Measurements from ENCODE around the gene UBASH3A. TPM values are rescaled to one million over a fixed set of nuclear protein-coding genes. Genes with fewer than 3 reads are reported as not detected.
A peak's percentile ranks its signal among the peaks of the same experiment; 100 is the strongest.

Gene UBASH3A
- total RNA-seq, 1 donor from 2014 or later: not detected

- no peak for TF ChIP-seq CTCF (IDR thresholded peaks at IDR 0.05; ENCODE audit: partially characterized antibody, unreplicated experiment)
- H3K4me1 Mint-ChIP-seq (ENCODE audit: low read depth, unreplicated experiment): peaks cover 22% of the 10 kb centered on the region
- no peak for DNase-seq
- H3K9me3 Mint-ChIP-seq (ENCODE audit: unreplicated experiment): peaks cover 9% of the 10 kb centered on the region
- H3K4me3 Mint-ChIP-seq (ENCODE audit: unreplicated experiment): no peak overlapping the region
- no peak overlapping the region for H3K27ac Mint-ChIP-seq (ENCODE audit: unreplicated experiment)
- H3K36me3 Mint-ChIP-seq (ENCODE audit: unreplicated experiment): peaks cover 44% of the 10 kb centered on the region
- H3K27me3 Mint-ChIP-seq (ENCODE audit: unreplicated experiment): peaks cover 8% of the 10 kb centered on the region
Measured at GRCh38 chr21:42358261-42358660, 45.4 kb upstream of the UBASH3A start.

- peaks cover 9% of the 10 kb centered on the region for H3K9me3 Mint-ChIP-seq (ENCODE audit: unreplicated experiment)
- no peak for TF ChIP-seq CTCF (IDR thresholded peaks at IDR 0.05; ENCODE audit: partially characterized antibody, unreplicated experiment)
- no peak overlapping the region for H3K4me3 Mint-ChIP-seq (ENCODE audit: unreplicated experiment)
- H3K36me3 Mint-ChIP-seq (ENCODE audit: unreplicated experiment): peaks cover 38% of the 10 kb centered on the region
- H3K27ac Mint-ChIP-seq (ENCODE audit: unreplicated experiment): no peak overlapping the region
- peaks cover 23% of the 10 kb centered on the region for H3K4me1 Mint-ChIP-seq (ENCODE audit: low read depth, unreplicated experiment)
- no peak for DNase-seq
- peaks cover 7% of the 10 kb centered on the region for H3K27me3 Mint-ChIP-seq (ENCODE audit: unreplicated experiment)
Measured at GRCh38 chr21:42358937-42359336, 44.8 kb upstream of the UBASH3A start.

GRCh38 chr21:42360317-42360716 is 43.4 kb upstream of the UBASH3A start:
- Mint-ChIP-seq H3K4me1 (ENCODE audit: low read depth, unreplicated experiment) (peaks cover 29% of the 10 kb centered on the region), H3K4me3 (ENCODE audit: unreplicated experiment) (peak overlapping the region; percentile 15), H3K36me3 (ENCODE audit: unreplicated experiment) (peaks cover 24% of the 10 kb centered on the region), H3K27ac (ENCODE audit: unreplicated experiment) (peak overlapping the region; percentile 88), H3K9me3 (ENCODE audit: unreplicated experiment) (peaks cover 10% of the 10 kb centered on the region), H3K27me3 (ENCODE audit: unreplicated experiment) (peaks cover 8% of the 10 kb centered on the region)
- DNase-seq: no peak
- TF ChIP-seq CTCF (IDR thresholded peaks at IDR 0.05; ENCODE audit: partially characterized antibody, unreplicated experiment): no peak

- Mint-ChIP-seq H3K36me3 (ENCODE audit: unreplicated experiment) (peaks cover 17% of the 10 kb centered on the region), H3K27me3 (ENCODE audit: unreplicated experiment) (peaks cover 5% of the 10 kb centered on the region), H3K4me1 (ENCODE audit: low read depth, unreplicated experiment) (peaks cover 29% of the 10 kb centered on the region), H3K9me3 (ENCODE audit: unreplicated experiment) (peaks cover 10% of the 10 kb centered on the region), H3K27ac (ENCODE audit: unreplicated experiment) (peak overlapping the region; percentile 88), H3K4me3 (ENCODE audit: unreplicated experiment) (no peak overlapping the region)
- no peak for TF ChIP-seq CTCF (IDR thresholded peaks at IDR 0.05; ENCODE audit: partially characterized antibody, unreplicated experiment)
- peak; percentile 59 for DNase-seq
Measured at GRCh38 chr21:42361286-42361685, 42.4 kb upstream of the UBASH3A start.

GRCh38 chr21:42362198-42362597 is 41.5 kb upstream of the UBASH3A start:
- TF ChIP-seq CTCF (IDR thresholded peaks at IDR 0.05; ENCODE audit: partially characterized antibody, unreplicated experiment): no peak

More at GRCh38 chr21:42362198-42362597, 41.5 kb upstream of the UBASH3A start:
- Mint-ChIP-seq H3K27ac (ENCODE audit: unreplicated experiment) (peak overlapping the region; percentile 88), H3K4me1 (ENCODE audit: low read depth, unreplicated experiment) (peaks cover 29% of the 10 kb centered on the region), H3K27me3 (ENCODE audit: unreplicated experiment) (peaks cover 5% of the 10 kb centered on the region), H3K9me3 (ENCODE audit: unreplicated experiment) (peaks cover 7% of the 10 kb centered on the region), H3K36me3 (ENCODE audit: unreplicated experiment) (peaks cover 9% of the 10 kb centered on the region), H3K4me3 (ENCODE audit: unreplicated experiment) (peak overlapping the region; percentile 27)
- no peak for DNase-seq
